Right kidney (tissue), 1 donor: ENCODE data around the gene NNMT.

ENCODE experiments used
- DNase-seq: peaks from one replicate; pipeline ENCODE4 v3.0.0-alpha.2; 2016

The NNMT gene

DNA sequence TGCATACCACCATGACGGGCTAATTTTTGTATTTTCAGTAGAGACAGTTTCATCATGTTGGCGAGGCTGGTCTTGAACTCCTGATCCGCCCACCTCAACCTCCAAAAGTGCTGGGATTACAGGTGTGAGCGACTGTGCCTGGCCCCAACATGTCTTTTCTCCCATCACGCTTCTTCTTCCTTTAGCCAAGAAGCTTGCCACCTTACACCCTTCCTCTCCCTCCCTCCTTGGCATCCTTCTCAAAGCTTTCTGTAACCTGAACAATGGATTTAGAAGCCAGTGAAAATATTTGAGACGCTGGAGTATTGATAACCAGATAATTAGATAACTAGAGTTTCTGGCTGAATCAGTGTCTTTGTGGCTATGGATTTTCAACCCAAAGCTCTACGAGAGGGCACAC, 11.3 kb upstream of the NNMT start:
- no peak for DNase-seq

- no peak for DNase-seq
Observed at GRCh38 chr11:114285599-114285998, 10.6 kb upstream of the NNMT start.

- DNase-seq, result no peak
Observed at GRCh38 chr11:114286229-114286628, 10.0 kb upstream of the NNMT start.

GRCh38 chr11:114287154-114287553, 9.0 kb upstream of the NNMT start:
- no peak for DNase-seq

GRCh38 chr11:114288136-114288535, 8.1 kb upstream of the NNMT start:
- no peak for DNase-seq

DNA sequence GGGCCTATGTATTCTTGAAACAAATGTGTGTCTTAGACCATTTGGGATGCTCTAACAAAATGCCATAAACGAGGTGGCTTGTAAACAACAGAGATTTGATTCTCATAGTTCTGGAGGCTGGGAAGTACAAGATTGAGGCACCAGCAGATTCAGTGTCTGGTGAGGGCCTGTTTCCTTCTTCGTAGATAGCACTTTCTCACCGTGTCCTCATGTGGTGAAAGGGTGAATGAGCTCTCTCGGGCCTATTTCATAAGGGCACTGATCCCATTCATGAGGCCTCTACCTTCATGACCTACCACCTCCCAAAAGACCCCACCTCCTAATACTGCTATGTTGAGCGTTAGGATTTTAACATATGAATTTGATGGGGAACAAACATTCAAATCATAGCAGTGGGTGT, 6.4 kb upstream of the NNMT start:
- no peak for DNase-seq

DNA sequence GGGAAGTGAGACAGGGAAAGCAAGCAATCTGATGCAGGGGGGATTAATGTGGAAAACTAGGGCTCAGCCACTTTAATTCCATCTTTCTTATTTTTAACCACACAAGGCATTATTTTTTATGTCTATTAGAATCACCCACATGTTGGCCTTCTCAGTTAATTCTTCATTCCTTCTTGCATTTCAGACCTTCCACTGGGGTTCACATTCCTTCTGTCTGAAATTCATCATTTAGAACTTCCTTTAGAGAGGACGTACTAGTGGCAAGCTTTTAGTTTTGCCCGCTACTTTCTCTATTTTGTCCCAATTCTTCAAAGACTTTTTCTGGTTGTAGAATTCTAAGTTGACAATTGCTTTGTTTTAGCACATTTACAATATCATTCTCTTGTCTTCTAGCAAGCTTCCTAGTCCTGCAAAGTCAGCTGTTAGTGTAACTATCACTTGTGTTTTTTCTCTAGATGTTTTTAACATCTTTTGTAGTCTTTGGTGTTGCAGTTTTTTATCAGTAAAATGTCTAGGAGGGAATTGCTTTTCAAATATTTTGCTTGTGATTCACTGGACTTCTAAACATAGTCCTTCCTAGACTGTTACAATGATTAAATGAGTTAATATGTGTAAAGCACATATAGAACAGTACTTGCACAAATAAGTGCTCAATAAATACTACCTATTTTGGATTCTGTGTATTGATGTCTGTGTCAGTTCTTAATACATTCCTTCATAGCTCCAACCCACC, 5.5 kb upstream of the NNMT start:
- no peak for DNase-seq

GRCh38 chr11:114291381-114291780, 4.8 kb upstream of the NNMT start:
- no peak for DNase-seq

DNA sequence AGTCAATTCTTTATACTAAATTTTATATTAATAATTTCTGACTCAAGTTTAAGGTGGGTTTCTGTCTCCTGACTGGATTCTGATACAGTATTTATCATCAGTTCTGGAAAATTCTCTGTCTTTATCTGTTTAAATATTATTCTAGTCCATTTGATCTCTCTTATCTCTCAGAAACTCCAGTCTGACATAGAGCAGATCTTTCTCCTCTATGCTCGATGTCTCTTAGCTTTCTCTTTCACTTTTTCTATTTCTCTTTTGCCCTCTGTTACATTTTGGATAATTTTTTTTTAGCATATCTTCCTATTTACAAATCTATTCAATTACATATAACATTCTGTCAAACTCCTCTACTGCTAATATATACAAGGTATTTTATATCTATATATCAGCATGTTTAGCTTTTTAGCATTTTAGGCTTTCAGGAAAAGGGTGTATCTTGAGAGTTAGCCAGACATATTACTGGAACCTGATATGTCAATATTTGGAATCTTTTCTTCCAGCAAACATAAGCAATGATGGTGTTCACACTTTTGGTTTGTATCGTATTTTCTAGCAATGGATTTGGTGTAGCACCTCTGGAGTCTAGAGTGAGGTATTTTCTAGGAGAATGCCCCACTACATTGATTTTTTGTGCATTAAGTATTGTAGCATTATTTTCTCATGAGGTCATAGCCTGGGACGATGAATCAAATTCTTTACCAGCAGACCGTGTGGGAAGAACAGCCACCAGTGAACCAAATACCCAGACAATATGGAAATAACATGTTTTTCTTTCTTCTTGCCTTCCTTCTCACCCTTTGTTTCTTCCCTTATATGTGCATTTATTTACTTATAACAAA, 4.1 kb upstream of the NNMT start:
- DNase-seq, result no peak

- no peak for DNase-seq
Observed at GRCh38 chr11:114293201-114293711, 2.9 kb upstream of the NNMT start.

GRCh38 chr11:114296605-114297372, 590 bp downstream of the NNMT start:
- no peak for DNase-seq

GRCh38 chr11:114297806-114298709, 1.9 kb downstream of the NNMT start:
- DNase-seq, result no peak

DNA sequence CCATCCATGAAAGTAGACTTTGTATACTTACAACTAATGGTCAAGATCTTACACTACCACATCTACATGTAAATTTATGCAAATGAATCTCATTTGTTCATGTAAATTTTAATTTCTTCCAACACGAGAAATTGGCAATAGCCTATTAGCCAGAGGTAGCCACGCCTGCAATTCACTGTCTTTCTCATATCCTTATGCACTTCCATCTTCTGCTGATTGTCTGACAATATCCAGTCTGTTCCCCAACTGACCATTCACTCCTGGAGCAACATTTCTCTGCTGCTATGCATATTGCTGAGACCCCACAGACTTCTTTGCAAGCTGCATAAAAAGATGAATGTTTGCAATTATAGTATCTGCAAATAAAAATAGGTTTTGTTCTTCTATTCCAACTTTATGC, 2.5 kb downstream of the NNMT start:
- DNase-seq, result no peak

DNA sequence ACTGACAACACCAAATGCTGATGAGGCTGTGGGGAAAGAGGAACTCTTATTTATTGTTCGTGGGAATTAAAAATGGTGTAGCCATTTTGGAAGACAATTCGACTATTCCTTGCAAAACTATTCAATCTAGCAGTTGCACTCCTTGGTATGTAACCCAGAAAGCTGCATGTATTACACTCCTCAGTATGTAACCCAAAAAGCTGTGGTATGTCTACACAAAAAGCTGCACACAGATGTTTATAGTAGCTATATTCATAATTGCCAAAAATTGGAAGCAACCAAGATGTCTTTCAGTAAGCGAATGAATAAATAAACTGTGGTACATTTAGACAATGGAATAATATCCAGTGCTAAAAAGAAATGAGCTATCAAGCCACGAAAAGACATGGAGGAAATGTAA, 4.9 kb downstream of the NNMT start:
- DNase-seq, result no peak

DNA sequence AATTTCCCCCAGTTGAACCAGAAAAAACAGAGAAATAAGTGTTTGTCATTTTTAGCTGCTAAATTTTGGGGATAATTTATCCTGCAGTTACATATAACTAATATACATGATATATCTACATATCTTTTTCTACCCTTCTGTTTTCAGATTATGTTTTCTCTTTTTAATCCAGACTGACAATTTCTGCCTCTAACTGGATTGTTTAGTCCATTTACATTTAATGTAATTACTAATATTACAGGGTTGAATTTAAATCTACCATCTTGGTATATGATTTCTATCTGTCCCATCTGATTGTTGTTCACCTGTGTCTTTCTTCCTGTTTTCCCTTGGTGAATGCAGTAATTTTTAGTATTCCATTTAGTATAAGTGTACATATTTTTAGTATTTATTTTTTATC, 5.7 kb downstream of the NNMT start:
- no peak for DNase-seq

- no peak for DNase-seq
Observed at GRCh38 chr11:114302663-114303062, 6.5 kb downstream of the NNMT start.

- no peak for DNase-seq
Observed at GRCh38 chr11:114304065-114304464, 7.9 kb downstream of the NNMT start.

DNA sequence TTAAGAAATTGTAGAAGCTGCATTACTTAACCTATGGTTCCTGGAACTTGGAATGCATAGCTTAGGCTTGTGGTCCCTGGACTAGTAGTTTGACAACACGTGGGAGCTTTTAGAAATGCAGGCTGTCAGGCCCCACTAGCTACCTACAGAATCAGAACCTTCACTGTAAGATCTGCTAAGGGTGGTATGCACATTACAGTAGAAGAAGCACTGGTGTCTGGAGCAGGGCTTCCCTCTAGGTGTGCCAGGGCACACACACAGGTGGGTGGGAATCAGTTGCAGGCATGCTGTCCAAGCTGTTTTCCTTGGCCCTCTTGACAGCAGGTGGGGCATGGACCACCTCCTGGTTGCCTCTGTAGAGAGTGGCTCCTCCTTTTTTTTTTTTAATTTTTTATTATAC, 8.8 kb downstream of the NNMT start:
- no peak for DNase-seq

DNA sequence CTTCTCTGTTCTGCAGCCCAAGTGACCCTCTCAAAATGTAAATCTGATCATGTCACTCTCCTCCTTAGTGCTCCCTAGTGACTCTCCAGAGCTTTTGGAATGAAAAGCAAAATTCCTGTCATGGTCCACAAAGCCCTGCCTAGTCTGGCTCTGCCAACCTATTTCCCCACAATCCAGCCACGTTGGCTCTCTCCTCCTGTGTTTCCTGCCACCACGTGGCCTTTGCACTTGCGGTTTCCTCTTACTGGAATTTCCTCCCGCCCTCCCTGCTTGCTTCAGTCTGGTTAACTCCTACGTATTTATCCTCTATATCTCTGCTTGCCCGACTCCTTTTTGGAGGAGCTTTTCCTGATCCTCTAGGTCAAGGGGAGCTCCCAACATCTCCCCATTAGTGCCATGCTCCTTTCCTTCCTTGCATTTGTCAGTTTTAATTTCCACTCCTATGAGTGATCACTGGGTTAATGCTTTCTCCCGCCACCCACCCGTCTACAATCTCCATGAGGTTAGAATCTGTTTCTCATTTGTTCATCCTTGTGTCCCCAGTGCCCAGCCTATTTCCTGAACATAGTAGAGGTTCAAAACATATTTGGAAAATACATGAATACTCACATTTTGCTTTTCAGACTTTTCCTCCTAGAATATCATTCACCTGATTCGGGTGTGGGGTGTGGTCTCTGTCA, 11.5 kb downstream of the NNMT start:
- no peak for DNase-seq

- no peak for DNase-seq
Observed at GRCh38 chr11:114308689-114309089, 12.5 kb downstream of the NNMT start.

DNA sequence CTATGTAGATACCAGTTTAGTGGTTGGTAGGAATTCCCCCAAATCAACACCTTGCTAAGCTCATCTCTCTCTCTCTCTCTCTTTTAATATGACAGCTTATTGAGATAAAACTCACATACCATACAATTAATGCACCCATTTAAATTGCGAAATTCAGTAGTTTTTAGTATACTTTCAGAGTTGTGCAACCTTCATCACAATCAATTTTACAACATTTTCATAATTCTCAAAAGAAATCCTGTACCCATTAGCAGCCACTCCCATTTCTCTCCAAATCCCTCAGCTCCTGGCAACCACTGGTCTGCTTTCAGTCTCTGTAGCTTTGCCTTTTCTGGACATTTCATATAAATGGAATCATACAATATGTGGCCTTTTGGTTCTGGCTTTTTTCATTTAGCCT, 13.3 kb downstream of the NNMT start:
- DNase-seq, result no peak
